NCI-H146 (cell line): ENCODE data around the gene ATP13A5.

Experiments
- DNase-seq: peaks from one replicate; lab custom pipeline; 2025; lab: John Stamatoyannopoulos, UW

The ATP13A5 gene

GRCh38 chr3:193253986-193254660 lies 124.4 kb downstream of the ATP13A5 start:
- DNase-seq: no peak

- DNase-seq: no peak
Observed at GRCh38 chr3:193250492-193250891, 128.1 kb downstream of the ATP13A5 start.

- no peak for DNase-seq
Observed at GRCh38 chr3:193248848-193249468, 129.6 kb downstream of the ATP13A5 start.

- DNase-seq: no peak
Observed at GRCh38 chr3:193243571-193243970, 135.0 kb downstream of the ATP13A5 start.

GRCh38 chr3:193241716-193242115 lies 136.8 kb downstream of the ATP13A5 start:
- DNase-seq: no peak

GRCh38 chr3:193240850-193241706 lies 137.5 kb downstream of the ATP13A5 start, which contains the start of gene PLAAT1:
PLAAT1 (plus strand) TSS chr3:193241222; CDS start chr3:193255651, 14,429 bp downstream.
- peak; percentile 88 for DNase-seq

- DNase-seq: peak; percentile 51
Observed at GRCh38 chr3:193240436-193240849, 138.1 kb downstream of the ATP13A5 start.

GRCh38 chr3:193237030-193237429 lies 141.5 kb downstream of the ATP13A5 start:
- no peak for DNase-seq

- no peak for DNase-seq
Observed at GRCh38 chr3:193236599-193236998, 142.0 kb downstream of the ATP13A5 start.

GRCh38 chr3:193231201-193231600 lies 147.4 kb downstream of the ATP13A5 start:
- no peak for DNase-seq

GRCh38 chr3:193230610-193231009 lies 147.9 kb downstream of the ATP13A5 start:
- no peak for DNase-seq

GRCh38 chr3:193229851-193230420 lies 148.6 kb downstream of the ATP13A5 start:
- DNase-seq: no peak

- no peak for DNase-seq
Observed at GRCh38 chr3:193228206-193228605, 150.3 kb downstream of the ATP13A5 start.

GRCh38 chr3:193225302-193226125 lies 153.0 kb downstream of the ATP13A5 start:
- DNase-seq: no peak
